GM21381 (cell line): ENCODE results near the gene CYP20A1.
A peak's percentile ranks its signal among the peaks of the same experiment; 100 is the strongest.
"Not testable (repeated sequence)": the region's sequence is repeated elsewhere in the genome, so short reads cannot be mapped to it uniquely, and the experiment has no call there.

ENCODE experiments used
- ATAC-seq: cut with Tn5 transposase; IDR thresholded peaks from one replicate; pipeline ENCODE4 v1.9.1; 2021; ENCODE audit warnings: mild to moderate bottlenecking, moderate library complexity; ENCODE audit not compliant: unreplicated experiment

Gene CYP20A1, protein sequence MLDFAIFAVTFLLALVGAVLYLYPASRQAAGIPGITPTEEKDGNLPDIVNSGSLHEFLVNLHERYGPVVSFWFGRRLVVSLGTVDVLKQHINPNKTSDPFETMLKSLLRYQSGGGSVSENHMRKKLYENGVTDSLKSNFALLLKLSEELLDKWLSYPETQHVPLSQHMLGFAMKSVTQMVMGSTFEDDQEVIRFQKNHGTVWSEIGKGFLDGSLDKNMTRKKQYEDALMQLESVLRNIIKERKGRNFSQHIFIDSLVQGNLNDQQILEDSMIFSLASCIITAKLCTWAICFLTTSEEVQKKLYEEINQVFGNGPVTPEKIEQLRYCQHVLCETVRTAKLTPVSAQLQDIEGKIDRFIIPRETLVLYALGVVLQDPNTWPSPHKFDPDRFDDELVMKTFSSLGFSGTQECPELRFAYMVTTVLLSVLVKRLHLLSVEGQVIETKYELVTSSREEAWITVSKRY

DNA sequence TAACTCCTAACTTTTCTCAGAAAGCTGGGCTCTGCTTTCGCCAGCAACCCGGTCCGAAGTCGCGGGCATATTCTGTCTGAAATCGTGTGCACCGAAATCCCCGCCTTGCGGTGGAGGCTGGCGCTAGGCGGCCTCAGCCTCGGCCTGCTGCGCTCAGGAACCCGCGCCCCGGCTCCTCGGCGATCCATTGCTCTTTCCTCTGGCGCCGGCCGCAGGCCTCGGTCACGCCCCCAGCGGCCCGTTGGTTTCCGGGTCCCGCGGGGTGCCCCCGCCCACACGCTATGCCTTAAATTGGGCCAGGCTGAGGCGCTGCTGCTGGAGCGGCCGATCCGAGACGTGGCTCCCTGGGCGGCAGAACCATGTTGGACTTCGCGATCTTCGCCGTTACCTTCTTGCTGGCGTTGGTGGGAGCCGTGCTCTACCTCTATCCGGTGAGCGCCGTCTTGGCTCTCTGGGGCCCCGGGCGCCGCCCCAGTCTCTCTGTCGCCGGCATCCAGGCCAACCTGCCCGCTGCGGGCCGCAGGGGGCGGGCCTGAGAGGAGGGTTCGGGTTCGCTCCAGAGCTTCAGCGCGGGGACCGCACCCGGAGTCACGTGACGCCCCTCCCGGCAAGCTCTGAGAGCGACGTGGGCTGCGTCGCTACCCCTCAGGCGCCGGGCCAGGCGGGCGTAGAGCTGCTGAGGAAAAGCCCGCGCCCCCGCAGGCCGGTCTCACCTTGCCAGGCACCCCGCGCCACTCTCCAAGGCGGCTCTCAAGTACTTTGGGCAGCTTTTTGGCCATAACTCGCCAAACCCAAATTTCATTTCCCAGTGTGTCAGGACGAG lies at the start of gene CYP20A1:
Gene CYP20A1, plus strand, starts transcription at position 315 of the 823 bp plus-strand sequence. Its CDS starts 45 bp downstream, at position 360.
- ATAC-seq = peak; percentile 85

DNA sequence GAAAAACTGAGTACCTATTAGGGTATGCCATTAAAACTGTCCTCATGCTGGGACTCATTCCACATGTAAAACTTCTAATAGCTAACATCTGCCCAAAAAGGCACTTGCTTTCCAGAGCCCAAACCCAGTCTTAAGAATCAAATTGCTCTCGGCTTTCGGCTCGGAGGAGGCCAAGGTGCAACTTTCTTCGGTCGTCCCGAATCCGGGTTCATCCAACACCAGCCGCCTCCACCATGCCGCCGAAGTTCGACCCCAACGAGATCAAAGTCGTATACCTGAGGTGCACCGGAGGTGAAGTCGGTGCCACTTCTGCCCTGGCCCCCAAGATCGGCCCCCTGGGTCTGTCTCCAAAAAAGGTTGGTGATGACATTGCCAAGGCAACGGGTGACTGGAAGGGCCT lies 48.3 kb upstream of the CYP20A1 start:
- not testable (repeated sequence) for ATAC-seq

DNA sequence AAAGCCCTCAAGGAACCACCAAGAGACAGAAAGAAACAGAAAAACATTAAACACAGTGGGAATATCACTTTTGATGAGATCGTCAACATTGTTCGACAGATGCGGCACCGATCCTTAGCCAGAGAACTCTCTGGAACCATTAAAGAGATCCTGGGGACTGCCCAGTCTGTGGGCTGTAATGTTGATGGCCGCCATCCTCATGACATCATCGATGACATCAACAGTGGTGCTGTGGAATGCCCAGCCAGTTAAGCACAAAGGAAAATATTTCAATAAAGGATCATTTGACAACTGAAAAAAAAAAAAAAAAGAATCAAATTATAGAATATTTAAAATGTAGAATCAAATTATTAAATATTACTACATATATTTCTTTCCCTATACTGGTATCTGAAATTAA lies 47.8 kb upstream of the CYP20A1 start:
- ATAC-seq = not testable (repeated sequence)

DNA sequence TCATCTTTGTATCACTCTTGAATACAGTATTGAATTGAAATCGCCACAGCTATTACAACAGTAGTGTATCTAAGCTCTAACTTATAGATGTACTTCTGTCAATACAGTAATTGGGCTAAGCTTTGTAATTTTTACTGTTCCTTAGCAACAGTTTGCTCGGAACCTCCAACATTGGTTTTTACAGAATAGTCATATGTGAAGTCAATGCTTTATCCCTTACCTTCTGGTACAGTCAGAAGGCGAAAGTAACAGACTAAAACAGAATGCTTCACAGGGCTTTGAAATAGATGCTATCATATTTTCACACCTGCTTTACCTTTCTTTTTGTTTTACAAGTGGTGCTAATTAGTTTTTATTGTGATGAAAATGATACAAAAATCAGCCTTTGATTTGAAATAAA lies 46.9 kb upstream of the CYP20A1 start:
- ATAC-seq = no peak

DNA sequence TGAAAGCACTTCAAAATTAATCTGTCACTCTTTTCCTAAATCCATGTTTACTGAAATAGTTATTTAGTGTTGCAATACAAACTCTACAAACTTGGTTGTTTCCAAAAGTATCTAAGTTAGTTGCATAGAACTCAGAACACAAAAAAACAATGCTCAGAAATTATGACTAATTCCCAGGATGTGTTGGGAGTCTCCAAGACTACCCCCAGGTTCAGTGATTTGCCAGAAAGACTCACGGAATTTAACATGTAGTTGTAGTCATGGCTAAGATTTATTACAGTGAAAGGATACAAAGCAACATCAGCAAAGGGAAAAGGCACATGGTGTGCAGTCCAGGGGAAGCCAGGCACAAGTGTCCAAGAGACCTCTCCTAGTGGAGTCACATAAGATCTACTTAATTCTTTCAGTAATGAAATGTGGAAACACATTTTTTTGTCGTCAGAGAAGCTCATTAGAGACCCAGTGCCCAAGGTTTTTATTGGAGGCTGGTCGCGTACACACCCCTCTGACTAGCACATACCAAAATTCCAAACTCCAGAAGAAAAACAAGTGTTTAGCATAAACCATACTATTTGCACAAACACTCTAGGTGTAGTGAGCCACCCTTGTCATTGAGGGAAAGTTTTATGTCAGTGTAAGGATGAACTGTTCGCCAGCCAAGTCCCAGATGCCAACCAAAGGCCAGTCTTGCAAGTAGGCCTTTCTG lies 43.3 kb upstream of the CYP20A1 start:
- ATAC-seq = no peak

DNA sequence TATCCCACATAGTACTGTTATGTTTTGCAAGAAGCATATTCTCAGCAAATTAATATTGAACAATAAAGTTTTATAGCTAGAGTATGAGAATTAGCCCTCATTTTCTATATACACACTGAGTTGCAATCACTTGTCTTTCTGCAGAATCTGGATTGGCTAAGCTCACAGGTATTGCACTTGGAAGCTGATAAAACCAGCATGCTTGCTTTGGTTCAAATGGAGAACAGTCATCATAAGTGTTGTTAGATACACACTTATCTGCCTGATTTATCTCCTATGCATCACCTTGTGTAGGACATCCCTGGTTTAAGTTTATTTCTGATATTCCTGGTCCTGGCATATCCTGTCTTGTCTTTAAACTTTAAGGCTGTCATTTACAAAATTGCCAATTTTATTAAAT lies 38.0 kb upstream of the CYP20A1 start:
- no peak for ATAC-seq

DNA sequence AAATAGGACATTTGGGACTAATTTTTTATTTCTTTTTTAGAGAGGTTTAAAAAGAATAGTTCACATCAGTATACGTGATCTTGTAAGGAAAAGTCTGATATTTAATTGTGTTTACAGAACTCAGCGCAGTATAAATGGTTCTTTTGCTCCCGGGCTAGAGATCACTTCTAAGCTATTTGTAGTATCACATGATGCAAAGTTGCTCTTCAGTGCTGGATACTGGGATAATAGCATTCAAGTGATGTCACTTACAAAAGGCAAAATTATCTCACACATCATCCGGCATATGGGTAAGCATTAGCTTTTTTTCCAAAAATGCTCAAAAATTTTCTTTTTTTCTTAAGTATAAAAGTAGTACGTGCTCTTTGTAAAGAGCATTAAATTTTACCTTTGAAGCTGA lies 37.4 kb upstream of the CYP20A1 start:
- no peak for ATAC-seq

DNA sequence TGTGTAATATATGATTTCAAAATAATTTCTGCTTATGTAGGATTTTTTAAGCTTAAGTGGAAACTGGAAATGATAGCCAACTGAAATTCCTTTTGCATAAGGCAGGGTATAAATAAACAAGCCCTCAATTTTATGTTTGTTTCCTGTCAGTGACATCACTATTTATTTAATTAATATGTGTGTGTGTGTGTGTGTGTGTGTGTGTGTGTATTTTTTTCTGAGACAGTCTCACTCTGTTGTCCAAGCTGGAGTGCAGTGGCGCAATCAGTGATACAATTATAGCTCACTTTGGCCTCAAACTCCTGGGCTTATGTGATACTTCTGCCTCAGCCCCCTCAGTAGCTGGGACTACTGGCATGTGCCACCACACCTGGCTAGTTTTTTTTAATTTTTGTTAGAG lies 29.3 kb upstream of the CYP20A1 start:
- ATAC-seq = no peak

DNA sequence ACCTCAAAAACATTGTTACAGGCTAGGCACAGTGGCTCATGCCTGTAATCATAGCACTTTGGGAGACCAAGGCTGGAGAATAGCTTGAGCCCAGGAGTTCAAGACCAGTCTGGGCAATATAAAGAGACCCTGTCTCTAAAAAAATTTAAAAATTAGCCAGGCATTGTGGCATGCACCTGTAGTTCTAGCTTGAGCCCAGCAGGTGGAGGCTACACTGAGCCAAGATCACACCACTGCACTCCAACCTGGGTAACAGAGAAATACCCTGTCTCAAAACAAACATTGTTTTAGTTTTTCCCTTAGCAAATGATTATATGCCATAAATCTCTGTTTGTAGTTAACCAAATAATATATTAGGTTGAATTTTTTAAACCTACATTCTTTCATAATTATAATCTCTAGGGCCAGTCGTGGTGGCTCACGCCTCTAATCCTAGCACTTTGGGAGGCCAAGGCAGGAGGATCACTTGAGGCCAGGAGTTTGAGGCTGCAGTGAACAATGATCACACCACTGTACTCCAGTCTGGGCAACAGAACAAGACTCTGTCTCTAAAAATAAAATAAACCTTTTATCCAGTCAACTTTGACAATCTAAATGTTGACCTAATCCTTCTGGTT lies 13.3 kb upstream of the CYP20A1 start:
- ATAC-seq = no peak

DNA sequence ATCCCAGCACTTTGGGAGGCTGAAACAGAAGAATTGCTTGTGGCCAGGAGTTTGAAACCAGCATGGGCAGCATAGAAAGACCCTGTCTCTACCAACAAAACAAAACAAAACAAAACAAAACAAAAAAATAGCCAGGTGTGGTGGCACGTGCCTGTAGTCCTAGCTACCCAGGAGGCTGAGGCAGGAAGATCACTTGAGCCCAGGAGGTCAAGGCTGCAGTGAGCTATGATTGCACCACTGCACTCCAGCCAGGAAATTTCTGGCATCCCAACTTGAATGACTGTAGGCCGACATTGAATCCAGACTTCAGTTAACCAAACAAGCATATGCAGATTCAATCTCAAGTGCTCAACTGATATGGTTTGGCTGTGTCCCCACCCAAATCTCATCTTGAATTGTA lies 9.1 kb upstream of the CYP20A1 start:
- not testable (repeated sequence) for ATAC-seq

DNA sequence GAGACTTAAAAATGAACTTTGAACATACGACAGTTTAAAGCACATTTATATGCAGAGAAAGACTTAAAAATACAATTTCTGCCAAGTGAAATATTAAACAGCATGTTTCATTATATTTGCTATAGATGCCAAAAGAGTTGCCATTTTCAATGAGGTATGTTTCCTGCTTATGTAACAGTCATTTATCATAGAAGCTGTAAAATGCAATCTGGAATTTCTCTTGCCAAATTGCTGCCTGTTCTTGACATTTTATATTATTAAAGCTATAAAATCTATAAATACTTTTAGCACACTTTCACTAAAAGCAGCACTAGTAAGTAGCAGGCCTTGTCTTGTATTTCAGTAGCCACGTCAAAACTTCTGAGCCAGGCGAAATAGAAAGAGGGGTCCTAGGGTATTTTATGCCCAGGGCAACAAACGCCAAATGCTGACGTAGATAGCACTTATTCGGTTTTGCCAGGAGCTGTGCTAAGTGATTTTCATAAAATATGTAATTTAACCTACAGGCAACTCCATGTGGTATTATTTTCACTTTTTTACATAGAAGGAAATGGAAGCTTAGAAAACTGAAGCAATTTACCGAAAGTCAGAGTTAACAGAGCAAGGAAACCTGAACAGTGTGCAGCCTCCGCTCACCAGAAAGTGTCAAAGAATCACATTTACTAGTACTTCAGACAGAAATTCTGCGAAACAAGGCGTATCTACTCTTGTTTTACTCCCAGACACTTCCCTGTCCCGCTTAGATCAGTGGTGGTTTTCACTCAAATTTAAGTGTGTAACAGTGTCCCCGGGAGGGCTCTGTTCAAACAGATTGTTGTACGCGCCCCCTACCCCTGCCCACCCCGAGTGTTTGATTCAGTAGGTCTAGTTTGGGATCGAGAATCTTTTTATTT lies 1.2 kb upstream of the CYP20A1 start:
- no peak for ATAC-seq

DNA sequence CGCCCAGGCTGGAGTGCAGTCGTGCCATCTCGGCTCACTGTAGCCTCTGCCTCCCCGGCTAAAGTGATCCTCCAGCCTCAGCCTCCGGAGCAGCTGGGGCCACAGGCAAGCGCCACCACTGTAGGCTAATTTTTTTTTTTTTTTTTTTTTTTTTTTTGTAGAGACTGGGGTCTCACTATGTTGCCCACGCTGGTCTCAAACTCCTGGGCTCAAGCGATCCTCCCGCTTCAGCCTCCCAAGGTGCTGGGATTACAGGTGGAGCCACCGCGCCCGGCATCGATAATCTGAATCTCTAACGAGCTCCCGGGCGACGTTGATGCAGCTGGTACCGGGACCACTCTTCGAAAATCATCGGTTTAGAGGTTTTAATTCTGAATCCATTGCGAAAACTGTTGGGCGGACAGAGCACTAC lies 520 bp upstream of the CYP20A1 start:
- ATAC-seq = peak; percentile 1

DNA sequence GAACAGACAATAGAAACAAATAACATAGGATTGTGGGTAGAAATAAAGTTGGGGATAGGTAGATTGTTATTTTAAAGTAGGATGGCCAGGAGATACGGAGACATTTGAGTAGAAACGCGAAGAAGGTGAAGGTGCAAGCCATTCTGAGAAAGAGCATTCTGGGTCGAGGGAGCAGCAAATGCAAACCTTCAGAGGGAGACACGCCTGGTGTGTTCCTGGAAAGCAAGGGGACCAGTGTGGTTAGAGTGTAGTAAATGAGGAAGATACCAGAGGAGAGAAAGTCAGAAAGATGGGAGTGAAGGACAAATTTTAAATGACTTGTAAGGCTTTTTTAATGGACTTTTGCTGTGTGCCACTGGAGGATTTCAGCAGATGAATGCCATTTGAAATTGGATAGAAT lies 1.7 kb downstream of the CYP20A1 start:
- no peak for ATAC-seq

DNA sequence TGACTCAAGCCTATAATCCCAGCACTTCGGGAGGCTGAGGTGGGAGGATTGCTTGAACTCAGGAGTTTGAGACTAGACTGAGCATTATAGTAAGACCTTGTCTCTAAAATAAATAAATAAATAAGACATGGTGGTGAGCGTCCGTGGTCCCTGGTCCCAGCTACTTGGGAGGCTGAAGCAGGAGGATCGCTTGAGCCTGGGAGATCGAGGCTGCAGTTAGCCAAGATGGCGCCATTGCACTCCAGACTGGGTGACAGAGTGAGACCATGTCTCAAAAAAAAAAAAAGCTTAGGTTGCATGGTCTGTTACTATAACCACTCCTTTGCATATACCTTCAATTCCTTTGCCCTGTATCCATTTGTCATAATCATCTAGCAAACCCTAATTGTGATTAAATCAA lies 3.7 kb downstream of the CYP20A1 start:
- no peak for ATAC-seq

DNA sequence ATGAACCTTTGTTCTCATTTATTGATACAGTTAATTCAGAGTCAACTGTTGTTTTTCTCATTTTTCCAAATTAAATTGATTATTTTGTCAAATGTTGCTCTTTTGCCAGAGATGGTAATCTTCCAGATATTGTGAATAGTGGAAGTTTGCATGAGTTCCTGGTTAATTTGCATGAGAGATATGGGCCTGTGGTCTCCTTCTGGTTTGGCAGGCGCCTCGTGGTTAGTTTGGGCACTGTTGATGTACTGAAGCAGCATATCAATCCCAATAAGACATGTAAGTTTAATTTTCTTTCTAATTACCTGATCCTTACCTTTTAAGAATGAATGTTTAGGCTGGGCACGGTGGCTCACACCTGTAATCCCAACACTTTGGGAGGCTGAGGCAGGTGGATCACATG lies 7.8 kb downstream of the CYP20A1 start:
- ATAC-seq = no peak

DNA sequence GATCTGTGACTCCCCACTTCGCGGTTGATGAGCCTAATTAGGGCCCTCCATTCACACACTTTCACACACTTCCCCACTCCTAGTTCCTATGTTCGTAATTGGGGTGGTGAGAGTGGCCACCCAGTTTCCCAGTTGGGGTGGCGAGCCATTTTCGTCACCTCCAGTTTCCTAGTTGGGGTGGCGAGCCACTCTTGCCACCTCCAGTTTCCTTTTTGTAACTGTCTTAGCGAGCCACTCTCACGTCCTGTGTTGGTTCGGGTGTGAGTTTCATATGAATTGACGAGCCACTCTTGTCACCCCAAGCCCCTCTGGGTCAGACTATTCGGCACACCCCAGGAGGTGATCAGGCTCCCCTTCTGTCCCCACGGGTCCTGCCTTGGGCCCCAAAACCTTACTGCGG lies 14.0 kb downstream of the CYP20A1 start:
- no peak for ATAC-seq

DNA sequence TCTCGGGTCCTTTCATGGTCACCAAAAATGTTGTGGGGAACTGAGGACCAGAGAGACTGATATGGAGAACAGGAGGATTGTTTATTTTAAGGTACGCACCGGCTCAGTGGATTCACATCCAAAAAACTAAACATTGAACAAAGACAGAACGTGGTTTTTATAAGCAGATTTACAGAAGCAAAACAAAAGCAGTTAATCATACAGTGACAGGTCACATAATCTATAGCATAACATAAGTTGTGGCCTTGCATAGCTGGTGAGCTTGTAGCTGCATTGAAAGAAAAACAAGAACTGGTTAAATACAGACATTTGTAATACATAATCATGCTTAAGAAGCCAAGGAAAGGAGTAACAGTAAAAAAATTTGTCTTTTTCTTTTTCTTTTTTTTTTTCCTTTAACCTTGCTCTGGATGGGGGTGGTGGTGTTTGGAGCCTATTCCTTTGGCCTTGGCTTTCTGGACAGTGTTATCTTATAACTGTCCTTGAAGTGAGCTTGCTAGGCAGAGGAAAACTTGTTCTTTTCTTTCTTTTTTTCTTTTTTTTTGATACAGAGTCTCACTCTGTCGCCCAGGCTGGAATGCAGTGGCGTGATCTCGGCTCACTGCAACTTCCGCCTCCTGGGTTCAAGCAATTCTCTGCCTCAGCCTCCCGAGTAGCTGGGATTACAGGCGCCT lies 14.7 kb downstream of the CYP20A1 start:
- ATAC-seq = not testable (repeated sequence)

DNA sequence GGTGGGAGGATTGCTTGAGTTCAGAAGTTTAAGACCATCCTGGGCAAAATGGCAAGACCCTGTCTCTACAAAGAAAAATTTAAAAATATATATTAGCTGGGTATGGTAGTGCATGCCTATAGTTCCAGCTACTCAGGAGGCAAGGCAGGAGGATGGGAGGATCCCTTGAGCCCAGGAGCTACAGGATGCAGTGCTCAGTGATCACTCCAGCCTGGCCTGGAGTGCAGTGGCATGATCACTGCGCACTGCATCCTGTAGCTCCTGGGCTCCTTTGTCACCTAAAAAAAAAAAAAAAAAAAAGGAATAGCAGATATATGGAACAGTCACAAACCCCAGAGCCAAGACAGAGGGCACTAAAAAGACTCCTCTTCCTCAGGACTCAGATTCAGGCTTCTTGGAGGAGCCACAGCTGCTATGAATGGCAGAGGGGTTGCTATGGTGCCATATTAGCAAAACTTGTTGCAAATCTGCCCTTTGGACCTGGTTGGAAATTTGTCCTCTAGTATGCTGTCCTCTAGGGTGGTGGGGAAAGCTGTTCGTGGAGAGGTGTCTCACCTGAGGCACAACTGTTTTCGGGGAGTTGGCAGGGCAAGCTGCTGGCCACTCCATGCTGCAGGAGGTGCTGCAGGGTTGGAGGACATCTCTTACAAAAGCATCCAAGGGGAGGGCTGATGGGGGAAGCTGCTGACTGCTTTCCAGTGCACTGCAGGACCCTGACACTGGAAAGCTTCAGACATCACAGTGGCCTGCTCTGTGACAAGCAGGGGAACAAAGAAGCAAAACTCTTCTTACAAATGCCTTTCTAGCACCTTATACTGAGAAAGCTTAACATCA lies 22.7 kb downstream of the CYP20A1 start:
- no peak for ATAC-seq
